ENCODE measurements around the gene SPPL2B. TPM values are rescaled to one million over a fixed set of nuclear protein-coding genes. Genes with fewer than 3 reads are reported as not detected.

Gene SPPL2B
- total and polyA plus RNA-seq, 2 experiments from 2014 or later = 23.5 to 51.0 TPM

GRCh38 chr19:2342656-2343288 lies 14.3 kb downstream of the SPPL2B start (continued):
- TF ChIP-seq ZNF462 (CRISPR knock-in tag; IDR thresholded peaks at IDR 0.05) (no peak), EZH2 (IDR thresholded peaks at IDR 0.05; ENCODE audit: low read depth, unreplicated experiment) (no peak), JUNB (IDR thresholded peaks at IDR 0.05; ENCODE audit: unreplicated experiment) (no peak)

- no peak overlapping the region for H3K4me2 ChIP-seq
- Mint-ChIP-seq H3K9me3 (no peaks in the 10 kb centered on the region), H3K36me3 (ENCODE audit: low read depth) (peaks cover 7% of the 10 kb centered on the region; the same call in 2 of the 3 replicates), H3K4me1 (peaks cover 4% of the 10 kb centered on the region; the same call in 2 of the 3 replicates), H3K27ac (no peak overlapping the region), H3K4me3 (no peak overlapping the region), H3K27me3 (ENCODE audit: insufficient read depth, low read depth, poor library complexity) (peaks cover 2% of the 10 kb centered on the region)
- no peaks in the 10 kb centered on the region for H4K20me1 ChIP-seq (replicated peaks; ENCODE audit: insufficient read depth)
- no peak overlapping the region for H3K4me3 ChIP-seq
- H3K79me2 ChIP-seq (replicated peaks; ENCODE audit: insufficient read depth) = no peaks in the 10 kb centered on the region
- H3K27ac ChIP-seq (ENCODE audit: low read depth) = no peak overlapping the region
- H3K4me1 ChIP-seq (ENCODE audit: insufficient read depth) = no peaks in the 10 kb centered on the region
- H3K27me3 ChIP-seq (ENCODE audit: insufficient read depth) = no peaks in the 10 kb centered on the region
- no peaks in the 10 kb centered on the region for H3F3A ChIP-seq (replicated peaks; ENCODE audit: low read depth)
- H3K36me3 ChIP-seq (ENCODE audit: insufficient read depth) = no peaks in the 10 kb centered on the region
- no peaks in the 10 kb centered on the region for H3K9me2 ChIP-seq (ENCODE audit: insufficient read depth)
- no peak overlapping the region for H2AFZ ChIP-seq
- TF ChIP-seq POLR2AphosphoS5 (IDR thresholded peaks at IDR 0.05; ENCODE audit: low read depth) (no peak), NANOG (IDR thresholded peaks at IDR 0.05; ENCODE audit: borderline replicate concordance) (no peak), REST (IDR thresholded peaks at IDR 0.05; ENCODE audit: unreplicated experiment) (no peak)
- ATAC-seq (peak; percentile 18; the same call in 1 of the 3 replicates), DNase-seq (ENCODE audit: low spot score) (no peak)
These were observed 15.0 kb downstream of the SPPL2B start for GRCh38 chr19:2343289-2343982.
